Stimulated activated CD8-positive, alpha-beta memory T cell treated with anti-CD3 and anti-CD28 coated beads, Interleukin-7, amount 100 ng/mL, for 4 hours (primary cell): ENCODE measurements around the gene CFAP298.
"Not testable (repeated sequence)": the region's sequence is repeated elsewhere in the genome, so short reads cannot be mapped to it uniquely, and the experiment has no call there.

Experiments used
- DNase-seq, 2 donors: peaks; one replicate each; pipeline ENCODE4 v3.0.0-alpha.2; 2020; ENCODE audit warnings: low read depth in 2 of 2

CFAP298 gene

GRCh38 chr21:32612075-32612998 lies at the start of gene CFAP298:
TSS of gene CFAP298 (minus strand) at chr21:32612377. CDS start at chr21:32612243, 134 bp downstream.
- peak; percentile 74 to 80 for DNase-seq

- not testable (repeated sequence) for DNase-seq
These were observed 49.0 kb upstream of the CFAP298 start for GRCh38 chr21:32661026-32661782.

GRCh38 chr21:32658524-32658923 lies 46.3 kb upstream of the CFAP298 start:
- DNase-seq = no peak

GRCh38 chr21:32653326-32653901 lies 41.2 kb upstream of the CFAP298 start:
- DNase-seq = no peak

GRCh38 chr21:32648165-32648564 lies 36.0 kb upstream of the CFAP298 start:
- DNase-seq = no peak

- DNase-seq = no peak
These were observed 33.3 kb upstream of the CFAP298 start for GRCh38 chr21:32645261-32646182.

- DNase-seq = no peak
These were observed 29.8 kb upstream of the CFAP298 start for GRCh38 chr21:32641710-32642698.

GRCh38 chr21:32626621-32627196 lies 14.5 kb upstream of the CFAP298 start:
- DNase-seq = no peak

GRCh38 chr21:32618218-32618617 lies 6.0 kb upstream of the CFAP298 start:
- DNase-seq = not testable (repeated sequence)

GRCh38 chr21:32613436-32614043 lies 1.4 kb upstream of the CFAP298 start:
- no peak for DNase-seq

- DNase-seq = no peak
These were observed 791 bp upstream of the CFAP298 start for GRCh38 chr21:32612999-32613337.

- DNase-seq = peak; percentile 10 to 17
These were observed 643 bp downstream of the CFAP298 start for GRCh38 chr21:32611471-32611997.

GRCh38 chr21:32610940-32611339 lies 1.2 kb downstream of the CFAP298 start:
- DNase-seq = not testable (repeated sequence)

GRCh38 chr21:32608851-32609250 lies 3.3 kb downstream of the CFAP298 start:
- no peak for DNase-seq

GRCh38 chr21:32605469-32605868 lies 6.7 kb downstream of the CFAP298 start:
- no peak for DNase-seq

GRCh38 chr21:32604464-32604863 lies 7.7 kb downstream of the CFAP298 start:
- no peak for DNase-seq

GRCh38 chr21:32603131-32603530 lies 9.0 kb downstream of the CFAP298 start:
- DNase-seq = no peak

- no peak for DNase-seq
These were observed 10.1 kb downstream of the CFAP298 start for GRCh38 chr21:32602099-32602498.

- no peak for DNase-seq
These were observed 12.7 kb downstream of the CFAP298 start for GRCh38 chr21:32599526-32599925.
